Mesothelial cell of epicardium (in vitro differentiated cells): Measurements from ENCODE around the gene TMEM125. TPM values are rescaled to one million over a fixed set of nuclear protein-coding genes. Genes with fewer than 3 reads are reported as not detected.

Experiments
- DNase-seq, 2 experiments: peaks; one replicate each; pipeline ENCODE4 v3.0.0; 2021; ENCODE audit warnings: low spot score in 2 of 2; ENCODE audit not compliant: unreplicated experiment in 2 of 2
- H3K27ac Mint-ChIP-seq: 2 replicates; pipeline ENCODE4 v1.8.0; 2021; ENCODE audit warnings: mixed read lengths
- H3K27me3 Mint-ChIP-seq: 2 replicates; pipeline ENCODE4 v1.8.0; 2021; ENCODE audit warnings: low read depth, mixed read lengths
- H3K36me3 Mint-ChIP-seq: 2 replicates; pipeline ENCODE4 v1.8.0; 2021; ENCODE audit warnings: mixed read lengths
- H3K4me1 Mint-ChIP-seq: 2 replicates; pipeline ENCODE4 v1.8.0; 2021; ENCODE audit warnings: mixed read lengths
- H3K4me3 Mint-ChIP-seq: 2 replicates; pipeline ENCODE4 v1.8.0; 2021; ENCODE audit warnings: mild to moderate bottlenecking, moderate library complexity, mixed read lengths
- H3K9me3 Mint-ChIP-seq: 2 replicates; pipeline ENCODE4 v1.8.0; 2021; ENCODE audit warnings: mixed read lengths
- CTCF ChIP-seq: fragments of 200-600 bp; sonication (generic); IDR thresholded peaks from one replicate; pipeline ENCODE4 v1.5.0; 2021; ENCODE audit warnings: antibody characterized with exemption; ENCODE audit not compliant: unreplicated experiment
- total RNA-seq: library from RNA; stranded (reverse); gene quantifications from 3 replicates; pipeline ENCODE4 v1.2.1, GENCODE V29; 2021

Gene TMEM125
- total RNA-seq, 1 donor from 2014 or later = 9.2 TPM

DNA sequence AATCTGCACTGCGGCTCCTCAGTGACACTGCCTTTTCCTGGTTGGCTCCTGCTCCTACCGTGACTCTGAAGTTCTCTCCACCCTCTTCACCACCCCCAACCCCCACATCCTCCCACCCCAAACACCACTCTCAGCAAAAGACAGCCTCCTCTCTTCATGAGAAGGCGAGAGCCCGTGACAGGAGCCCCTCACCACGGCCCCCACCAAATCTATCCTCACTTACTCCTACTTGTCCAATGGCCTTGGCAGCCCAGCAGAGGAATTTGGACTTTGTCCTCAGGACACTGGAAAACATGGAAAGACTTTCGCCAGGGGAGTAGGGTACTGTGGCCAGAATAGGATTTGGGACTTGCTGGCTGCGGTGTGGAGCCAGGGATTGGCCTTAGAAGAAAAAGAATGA is 6.9 kb downstream of the TMEM125 start:
- H3K4me1 Mint-ChIP-seq = peaks cover 2% of the 10 kb centered on the region
- DNase-seq = no peak
- H3K36me3 Mint-ChIP-seq = no peaks in the 10 kb centered on the region
- no peak overlapping the region for H3K4me3 Mint-ChIP-seq
- H3K27me3 Mint-ChIP-seq = no peaks in the 10 kb centered on the region
- H3K27ac Mint-ChIP-seq = no peak overlapping the region
- TF ChIP-seq CTCF = no peak
- no peaks in the 10 kb centered on the region for H3K9me3 Mint-ChIP-seq

GRCh38 chr1:43277116-43277876 is 7.5 kb downstream of the TMEM125 start:
- H3K27ac Mint-ChIP-seq = no peak overlapping the region
- no peaks in the 10 kb centered on the region for H3K4me1 Mint-ChIP-seq
- H3K9me3 Mint-ChIP-seq = no peaks in the 10 kb centered on the region
- no peaks in the 10 kb centered on the region for H3K36me3 Mint-ChIP-seq
- TF ChIP-seq CTCF = no peak
- DNase-seq = no peak
- H3K4me3 Mint-ChIP-seq = no peak overlapping the region
- H3K27me3 Mint-ChIP-seq = no peaks in the 10 kb centered on the region

DNA sequence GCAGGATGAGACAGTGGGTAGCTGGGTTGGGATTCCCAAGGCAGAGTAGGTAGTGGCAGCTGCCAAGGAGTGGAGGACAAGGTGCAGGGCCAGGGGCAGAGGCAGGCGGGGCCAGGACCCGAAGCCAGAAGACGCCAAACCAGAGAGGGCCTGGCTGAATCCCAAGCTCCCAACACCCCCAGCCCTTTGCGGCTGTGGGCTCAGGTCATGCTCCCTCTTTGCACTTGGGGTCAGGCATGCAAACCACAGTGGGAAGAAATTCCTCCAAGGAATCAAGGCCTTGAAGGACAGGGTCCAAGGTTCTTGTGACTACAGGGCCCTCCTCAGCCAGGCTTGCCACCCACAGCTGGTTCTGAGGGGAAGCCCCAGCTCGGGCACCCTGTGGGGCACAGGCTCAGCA is 9.4 kb downstream of the TMEM125 start:
- Mint-ChIP-seq H3K4me3 (no peak overlapping the region), H3K27ac (no peak overlapping the region), H3K27me3 (no peaks in the 10 kb centered on the region), H3K4me1 (no peaks in the 10 kb centered on the region), H3K9me3 (no peaks in the 10 kb centered on the region), H3K36me3 (no peaks in the 10 kb centered on the region)
- TF ChIP-seq CTCF = no peak
- no peak for DNase-seq

DNA sequence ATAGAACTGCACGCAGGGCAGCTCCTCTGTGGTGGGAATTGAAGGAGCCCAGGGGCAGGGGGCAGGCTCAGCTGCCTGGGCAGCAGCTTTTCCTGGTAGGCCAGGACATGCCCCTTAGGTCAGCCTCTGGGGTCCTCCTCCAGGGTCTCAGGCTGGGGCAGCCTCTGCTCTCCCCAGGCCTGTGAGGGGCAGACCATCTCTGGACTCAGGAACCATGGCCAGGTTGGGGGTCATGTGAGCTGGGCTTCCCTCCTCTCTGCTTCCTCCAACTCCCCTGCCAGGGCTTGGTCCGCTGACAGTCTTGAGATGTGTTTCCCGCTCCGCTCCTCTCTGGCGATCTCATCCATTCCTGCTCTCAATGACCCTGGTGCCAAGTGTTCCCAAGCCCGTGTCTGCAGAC is 9.9 kb downstream of the TMEM125 start:
- no peaks in the 10 kb centered on the region for H3K9me3 Mint-ChIP-seq
- H3K36me3 Mint-ChIP-seq = no peaks in the 10 kb centered on the region
- H3K27ac Mint-ChIP-seq = no peak overlapping the region
- no peaks in the 10 kb centered on the region for H3K27me3 Mint-ChIP-seq
- no peak for TF ChIP-seq CTCF
- no peak for DNase-seq
- H3K4me3 Mint-ChIP-seq = no peak overlapping the region
- peaks cover 4% of the 10 kb centered on the region for H3K4me1 Mint-ChIP-seq

DNA sequence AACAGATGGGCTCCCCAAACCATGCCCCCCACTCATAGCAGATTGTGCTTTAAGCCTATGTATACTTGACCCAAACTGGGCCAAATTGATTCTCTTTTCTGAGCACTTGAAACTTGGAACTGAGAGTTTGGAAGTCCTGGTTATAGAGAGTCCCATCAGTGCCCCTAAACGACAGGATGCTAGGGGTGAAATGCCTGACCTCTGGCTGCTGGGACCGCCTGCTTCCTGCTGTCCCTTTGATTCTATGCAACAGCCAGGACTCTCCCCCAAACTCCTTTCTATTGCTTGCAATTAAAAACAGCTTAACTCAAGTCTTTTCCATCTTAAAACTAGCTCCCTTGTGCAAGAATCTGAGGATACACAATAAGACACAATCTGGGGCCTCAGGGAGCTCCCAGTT is 10.9 kb downstream of the TMEM125 start:
- H3K36me3 Mint-ChIP-seq = no peaks in the 10 kb centered on the region
- peaks cover 14% of the 10 kb centered on the region for H3K4me1 Mint-ChIP-seq

More for the DNA sequence above, 10.9 kb downstream of the TMEM125 start:
- no peak for DNase-seq
- Mint-ChIP-seq H3K9me3 (no peaks in the 10 kb centered on the region), H3K4me3 (no peak overlapping the region), H3K27me3 (peaks cover 2% of the 10 kb centered on the region), H3K27ac (no peak overlapping the region)
- no peak for TF ChIP-seq CTCF
